Heart right ventricle (tissue), 16 donors: ENCODE results near the gene SFI1. TPM values are rescaled to one million over a fixed set of nuclear protein-coding genes. Genes with fewer than 3 reads are reported as not detected.
A peak's percentile ranks its signal among the peaks of the same experiment; 100 is the strongest.
"Not testable (repeated sequence)": the region's sequence is repeated elsewhere in the genome, so short reads cannot be mapped to it uniquely, and the experiment has no call there.

Experiments used
- ATAC-seq, 8 donors: fragments of 200-7000 bp; cut with Tn5 transposase; one replicate each; pipeline ENCODE4 v1.9.1; 2020; ENCODE audit warnings: mild to moderate bottlenecking in 8 of 8, moderate library complexity in 8 of 8, moderate number of reproducible peaks in 1 of 8
- DNase-seq, 2 donors: peaks; one replicate each; pipeline ENCODE4 v3.0.0-alpha.2; 2020
- H3K27ac ChIP-seq, 10 donors: fragments of 200-600 bp; sonication (generic) in 2 of 10; one replicate each; pipeline versions ENCODE4 v1.5.0 to v1.8.0; 2020 to 2022; ENCODE audit warnings: mild to moderate bottlenecking in 3 of 10
- H3K27me3 ChIP-seq, 7 donors: fragments of 200-600 bp; one replicate each; pipeline ENCODE4 v1.8.0; 2021 to 2022; ENCODE audit warnings: mild to moderate bottlenecking in 2 of 7
- H3K36me3 ChIP-seq, 9 donors: fragments of 200-600 bp; sonication (generic) in 1 of 9; one replicate each; pipeline versions ENCODE4 v1.5.0 to v1.8.0; 2020 to 2022; ENCODE audit warnings: mild to moderate bottlenecking in 2 of 9
- H3K4me1 ChIP-seq, 9 donors: fragments of 200-600 bp; sonication (generic) in 1 of 9; one replicate each; pipeline versions ENCODE4 v1.5.0 to v1.8.0; 2020 to 2022; ENCODE audit warnings: mild to moderate bottlenecking in 4 of 9
- H3K4me3 ChIP-seq, 10 donors: fragments of 200-600 bp; sonication (generic) in 2 of 10; one replicate each; pipeline versions ENCODE4 v1.5.0 to v1.8.0; 2020 to 2022; ENCODE audit warnings: mild to moderate bottlenecking in 7 of 10, moderate library complexity in 2 of 10
- H3K9me3 ChIP-seq, 11 donors: fragments of 200-600 bp in 10 of 11; sonication (generic) in 2 of 11; one replicate each; pipeline versions ENCODE4 v1.5.0 to v1.8.0; 2013 to 2022; ENCODE audit warnings: mild to moderate bottlenecking in 2 of 11, control low read depth in 1 of 11, moderate library complexity in 1 of 11
- CTCF ChIP-seq, 9 donors: fragments of 200-600 bp; sonication (generic) in 2 of 9; IDR thresholded peaks; one replicate each; pipeline versions ENCODE4 v1.5.0 to v1.8.0; 2021 to 2022; ENCODE audit warnings: antibody characterized with exemption in 9 of 9, mild to moderate bottlenecking in 5 of 9, moderate library complexity in 1 of 9
- WGBS, 2 donors: extraction: QIAGEN DNeasy Blood & Tissue Kit; methylation state at CpG; one replicate each; pipeline ENCODE4 v1.1.7; 2013; ENCODE audit warnings: inconsistent platforms in 1 of 2; 5-methylcytosine and 5-hydroxymethylcytosine counted together
- intact Hi-C, 10 donors: fragments of 100-400 bp; cut with DNase I; formaldehyde crosslinking; loops; one replicate each; pipeline versions ENCODE4 v1.11.1 to v1.14.2; 2022
- polyA plus RNA-seq, 2 donors: library from polyadenylated mRNA; stranded (reverse); fragments of 200-250 nt; gene quantifications; one replicate each; pipeline ENCODE4 v1.2.3, GENCODE V29; 2013
- total RNA-seq, 10 donors: library from RNA; stranded (reverse); fragmentation: NEBNext Ultra II Directional in 3 of 10; extraction: Animal tissue kit (Norgen Biotek cat#: 25700) in 3 of 10; gene quantifications; one replicate each; pipeline versions ENCODE4 v1.2.1 to v1.2.4, GENCODE V29; 2021 to 2023
- donor health status: Arrhythmogenic right ventricular cardiomyopathy.
- donor health status: ischemic (EF 13 %, LVEDD 7.1; RV severe dilation, severe dysfunction).
- donor health status: healthy with polysubstance abuse.
- donor health status: DM: no; HTN: yes; CAD: no.
- donor health status: DM: no; HTN: no; CAD: no.
- donor health status: ischemic (EF 25% LVEDD 6.9; RV normal size, moderate dysfunction).
- donor health status: ischemic (EF 25% LVEDD 5.7; RV mildly dilated, moderate dysfunction).
- donor health status: healthy.
- donor health status: DM: yes; HTN: yes; CAD: no.
- donor health status: Ischemic cardiomyopathy.
- donor health status: ischemic (EF 35%, LVEDD 5.7; RV mildly dilated, moderate dysfunction).
- donor health status: nonischemic (EF 11% LVEDD 7.7; RV severe dilation, severe dysfunction).
- donor health status: DM: yes; HTN: yes; CAD: no.
- donor health status: PGD.
- donor health status: ischemic (EF 29% LVEDD 5.4; RV normal size, mild dysfunction).
- donor health status: nonischemic (EF 23%, LVEDD 6.1; RV moderate dilation, normal function).

Gene SFI1
- total and polyA plus RNA-seq, 12 donors, result 4.7 to 20.1 (median 7.3) TPM

- Histone ChIP-seq H3K4me1 (peaks cover 0 to 25% (median 0%) of the 10 kb centered on the region in 9 donors), H3K27me3 (no peaks in the 10 kb centered on the region), H3K27ac (no peak overlapping the region), H3K36me3 (peaks cover 0 to 27% (median 0%) of the 10 kb centered on the region in 9 donors), H3K9me3 (no peaks in the 10 kb centered on the region), H3K4me3 (no peak overlapping the region)
- DNase-seq (no peak), ATAC-seq (no peak)
- TF ChIP-seq CTCF (IDR thresholded peaks at IDR 0.05), result no peak
- 87 to 91% methylated on average over 9 of the region's 9 CpGs for WGBS, 2 donors
- intact Hi-C loops, result no loop called here
Measured at GRCh38 chr22:31652911-31653684, 156.8 kb downstream of the SFI1 start.

GRCh38 chr22:31653944-31654343 is 157.6 kb downstream of the SFI1 start:
- no peak for TF ChIP-seq CTCF (IDR thresholded peaks at IDR 0.05)
- intact Hi-C loops, result no loop called here
- no peaks in the 10 kb centered on the region for H3K9me3 ChIP-seq
- WGBS, 2 donors, result 83 to 90% methylated on average over 2 of the region's 2 CpGs
- H3K4me3 ChIP-seq, result no peak overlapping the region
- no peak for DNase-seq
- no peak overlapping the region for H3K27ac ChIP-seq
- ATAC-seq, result no peak
- no peaks in the 10 kb centered on the region for H3K27me3 ChIP-seq
- peaks cover 0 to 19% (median 0%) of the 10 kb centered on the region in 9 donors for H3K36me3 ChIP-seq
- H3K4me1 ChIP-seq, result peaks cover 0 to 25% (median 0%) of the 10 kb centered on the region in 9 donors

GRCh38 chr22:31654408-31654807 is 158.1 kb downstream of the SFI1 start:
- intact Hi-C loops, result no loop called here
- ATAC-seq (no peak), DNase-seq (no peak)
- Histone ChIP-seq H3K9me3 (no peaks in the 10 kb centered on the region), H3K4me3 (no peak overlapping the region), H3K27ac (no peak overlapping the region), H3K4me1 (peaks cover 0 to 25% (median 0%) of the 10 kb centered on the region in 9 donors), H3K27me3 (no peaks in the 10 kb centered on the region), H3K36me3 (peaks cover 0 to 14% (median 0%) of the 10 kb centered on the region in 9 donors)
- WGBS, 2 donors, result 96 to 98% methylated on average over 5 of the region's 5 CpGs
- TF ChIP-seq CTCF (IDR thresholded peaks at IDR 0.05), result no peak

GRCh38 chr22:31659246-31659645 is 162.9 kb downstream of the SFI1 start:
- Histone ChIP-seq H3K9me3 (no peaks in the 10 kb centered on the region), H3K4me1 (peaks cover 2 to 20% (median 13%) of the 10 kb centered on the region in 9 donors), H3K27ac (no peak overlapping the region), H3K27me3 (no peaks in the 10 kb centered on the region), H3K36me3 (peaks cover 0 to 5% (median 0%) of the 10 kb centered on the region in 9 donors), H3K4me3 (no peak overlapping the region)
- 77 to 82% methylated on average over 7 of the region's 7 CpGs for WGBS, 2 donors
- DNase-seq (no peak), ATAC-seq (no peak)
- TF ChIP-seq CTCF (IDR thresholded peaks at IDR 0.05), result no peak
- intact Hi-C loops, result no loop called here

GRCh38 chr22:31660860-31661341 is 164.6 kb downstream of the SFI1 start:
- H3K27me3 ChIP-seq, H3K27ac ChIP-seq, ATAC-seq, H3K9me3 ChIP-seq, DNase-seq, H3K36me3 ChIP-seq: not testable (repeated sequence)
- WGBS, 2 donors, result 73 to 74% methylated on average over 10 of the region's 10 CpGs
- H3K4me3 ChIP-seq, result peak overlapping the region in 9 of 10 donors; percentile 56 to 99 (median 92)
- intact Hi-C loops, result loop anchor here in 7 of 10 donors (5.0 to 10.0 kb wide), 5 partner anchors 91 to 304 kb away; partner anchors contain the start of genes DEPDC5 (in 4 of the 7), PRR14L (in 4 of the 7) and YWHAH (in 3 of the 7)
- H3K4me1 ChIP-seq, result peaks cover 2 to 20% (median 14%) of the 10 kb centered on the region in 9 donors
